ENCODE measurements around the gene RBM47.

GRCh38 chr4:40395908-40396793, 233.5 kb downstream of the RBM47 start:
- TF ChIP-seq CTCF (IDR thresholded peaks at IDR 0.05; ENCODE audit: poor library complexity, severe bottlenecking), result no peak
- no peak for TF ChIP-seq TAF1 (IDR thresholded peaks at IDR 0.05; ENCODE audit: low read depth)
- TF ChIP-seq RAD21 (conservative IDR thresholded peaks at IDR 0.05), result no peak
- no peak for TF ChIP-seq POLR2AphosphoS5 (IDR thresholded peaks at IDR 0.05)
- no peak for TF ChIP-seq EP300 (conservative IDR thresholded peaks at IDR 0.05; ENCODE audit: poor library complexity, severe bottlenecking)
- TF ChIP-seq EZH2 (IDR thresholded peaks at IDR 0.05; ENCODE audit: borderline replicate concordance, insufficient read depth, low read length, poor library complexity, severe bottlenecking), result no peak
- no peak for TF ChIP-seq SMC3 (conservative IDR thresholded peaks at IDR 0.05; ENCODE audit: poor library complexity)
- TF ChIP-seq REST (IDR thresholded peaks at IDR 0.05; ENCODE audit: borderline replicate concordance), result no peak

Measured in neural cell (in vitro differentiated cells).